HG02970 (cell line): ENCODE data around the gene SH3TC1.

Source experiments
- ATAC-seq: cut with Tn5 transposase; IDR thresholded peaks from one replicate; pipeline ENCODE4 v1.9.1; 2021; ENCODE audit warnings: mild to moderate bottlenecking, moderate library complexity, moderate number of reproducible peaks; ENCODE audit not compliant: unreplicated experiment, low FRiP score

The SH3TC1 gene

DNA sequence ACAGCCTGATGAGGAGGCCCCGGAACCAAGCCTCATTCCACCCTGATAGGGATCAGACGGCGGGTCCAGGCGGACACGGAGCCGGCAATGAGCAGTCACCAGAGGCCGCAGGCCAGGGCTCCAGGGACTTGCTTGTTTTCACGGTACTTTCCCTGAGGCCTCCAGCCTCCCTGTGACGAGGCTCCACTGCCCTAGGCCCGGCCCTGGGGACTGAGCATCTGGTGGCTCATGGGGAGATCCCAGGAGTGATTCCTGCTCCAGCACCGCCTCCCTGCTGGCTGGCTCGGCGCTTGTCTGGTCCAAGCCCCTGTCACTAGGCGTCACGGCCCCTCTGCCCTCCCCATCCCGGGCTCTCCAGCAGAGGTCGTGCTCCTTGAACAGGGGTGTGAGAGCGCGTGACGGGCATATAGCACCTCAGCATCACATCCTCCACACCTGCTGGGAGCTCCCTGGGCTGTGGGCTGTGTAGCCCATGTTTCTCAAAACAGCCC is 84.6 kb downstream of the SH3TC1 start:
- no peak for ATAC-seq

GRCh38 chr4:8284391-8284790 is 85.3 kb downstream of the SH3TC1 start:
- no peak for ATAC-seq

DNA sequence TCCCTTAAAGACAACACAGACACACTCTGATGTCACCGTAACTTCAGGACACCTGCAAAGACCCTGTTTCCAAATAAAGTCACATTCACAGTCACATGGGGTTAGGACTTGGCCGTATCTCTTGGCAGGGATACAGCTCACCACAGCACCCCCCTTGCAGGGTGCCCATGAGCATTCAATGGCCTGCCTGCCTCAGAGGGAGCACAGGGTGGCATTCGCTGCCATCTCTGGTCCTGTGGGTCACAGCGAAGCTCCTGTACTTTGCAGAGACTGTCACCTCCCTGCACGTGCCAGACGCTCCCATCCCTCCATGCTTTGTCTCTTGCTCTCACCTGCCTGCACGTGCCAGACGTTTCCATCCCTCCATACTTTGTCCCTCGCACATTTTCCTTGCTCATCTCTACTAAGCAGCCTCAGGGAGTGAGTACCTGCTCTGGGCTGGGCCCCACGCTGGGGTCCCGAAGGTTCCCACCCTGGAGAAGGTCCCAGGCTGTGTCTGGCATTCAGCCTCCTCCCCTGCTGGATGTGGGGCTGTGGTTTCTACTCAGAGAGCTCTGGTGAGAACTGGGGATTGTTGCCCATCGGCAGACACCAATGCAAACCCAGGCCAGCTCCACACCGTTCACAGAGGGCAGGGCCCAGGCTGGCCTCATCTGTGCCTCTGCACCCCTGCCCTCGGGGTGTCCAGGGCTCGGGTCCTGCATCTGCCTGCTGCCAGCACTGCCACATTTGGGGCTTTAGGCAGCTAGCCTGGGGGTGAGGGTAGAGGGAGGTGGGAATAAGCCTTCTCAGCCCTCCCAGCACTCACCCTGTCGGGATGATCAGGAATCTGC is 86.3 kb downstream of the SH3TC1 start:
- ATAC-seq = no peak

- no peak for ATAC-seq
These were observed 87.1 kb downstream of the SH3TC1 start for GRCh38 chr4:8285976-8286718.

GRCh38 chr4:8286719-8287342 is 87.7 kb downstream of the SH3TC1 start:
- no peak for ATAC-seq

DNA sequence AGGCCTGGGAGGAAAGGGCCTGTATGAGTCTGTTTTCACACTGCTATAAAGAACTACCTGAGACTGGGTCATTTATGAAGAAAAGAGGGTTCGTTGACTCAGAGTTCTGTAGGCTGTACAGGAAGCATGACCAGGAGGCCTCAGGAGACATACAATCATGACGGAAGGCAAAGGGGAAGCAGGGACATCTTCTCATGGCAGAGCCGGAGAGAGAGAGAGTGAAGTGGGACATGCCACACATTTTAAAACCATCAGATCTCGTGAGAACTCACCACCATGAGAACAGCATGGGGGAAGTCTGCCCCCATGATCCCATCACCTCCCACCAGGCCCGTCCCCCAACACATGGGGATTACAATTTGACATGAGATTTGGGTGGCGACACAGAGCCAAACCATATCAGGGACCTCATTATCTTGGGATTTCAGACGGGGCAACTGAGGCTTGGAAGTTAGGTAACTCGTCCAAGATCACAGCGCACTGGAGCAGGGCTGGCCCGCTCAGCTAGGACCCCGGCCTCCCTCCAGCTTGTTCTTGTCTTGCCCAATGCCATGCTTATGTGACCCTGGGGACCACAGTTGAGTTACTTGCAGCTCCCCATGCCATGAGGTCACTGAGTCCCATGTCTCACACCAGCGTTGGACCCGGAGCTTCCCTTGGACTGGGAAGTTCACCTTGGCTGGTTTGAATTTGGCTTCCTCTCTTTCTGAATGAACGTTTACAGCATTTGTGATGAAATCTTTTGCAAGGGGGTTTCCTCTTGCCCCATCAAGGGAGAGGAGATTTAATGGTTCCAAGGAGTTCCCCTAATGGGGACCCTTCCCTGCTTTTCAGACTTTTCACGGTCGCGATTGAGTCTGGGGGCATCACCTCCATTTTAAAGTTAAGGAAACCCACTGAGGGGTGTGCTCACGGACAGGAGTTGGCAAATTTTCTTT is 88.5 kb downstream of the SH3TC1 start:
- ATAC-seq = no peak

- no peak for ATAC-seq
These were observed 90.2 kb downstream of the SH3TC1 start for GRCh38 chr4:8289151-8289750.

DNA sequence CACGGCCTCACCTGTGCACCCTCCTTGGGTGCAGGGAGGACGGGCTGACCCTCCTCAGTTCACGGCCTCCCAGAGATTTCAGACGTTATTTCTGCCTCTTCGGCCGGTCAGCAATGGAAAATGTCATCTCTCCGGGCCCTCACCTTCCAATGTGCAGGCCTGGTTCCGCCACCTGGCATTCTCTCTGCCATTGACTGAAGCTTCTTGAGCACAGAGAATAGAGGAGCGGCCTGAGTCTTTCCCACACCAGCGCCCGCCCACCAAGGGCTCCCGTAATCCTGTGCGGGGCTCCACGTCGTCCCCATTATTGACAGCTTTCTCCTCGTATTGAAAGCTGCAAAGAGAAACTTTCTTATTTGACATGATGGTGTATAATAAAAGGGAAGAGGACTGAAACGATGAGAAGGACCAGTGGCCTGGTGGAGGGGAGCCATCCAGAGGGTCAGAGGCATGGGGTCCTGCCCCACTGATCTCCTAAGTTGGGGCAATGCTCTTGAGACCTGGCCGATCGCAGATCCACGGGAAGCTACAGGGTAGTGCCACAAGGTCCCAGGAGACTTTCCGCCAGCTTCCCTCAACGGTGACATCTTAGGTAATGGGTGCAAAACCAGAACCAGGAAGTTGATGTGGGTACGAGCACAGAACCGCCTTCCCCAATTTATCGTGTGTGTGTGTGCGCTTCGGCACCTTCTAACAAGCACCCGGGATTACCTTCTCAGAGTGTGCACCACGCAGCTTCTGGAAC is 91.0 kb downstream of the SH3TC1 start:
- no peak for ATAC-seq

GRCh38 chr4:8290701-8290970 is 91.5 kb downstream of the SH3TC1 start:
- no peak for ATAC-seq
